GM23338 (cell line): Measurements from ENCODE around the gene RCAN1. TPM values are rescaled to one million over a fixed set of nuclear protein-coding genes. Genes with fewer than 3 reads are reported as not detected.

Experiments used
- ATAC-seq: fragments of 200-7000 bp; cut with Tn5 transposase; 3 replicates; pipeline ENCODE4 v1.9.1; 2020
- DNase-seq: peaks from one replicate; pipeline ENCODE4 v3.0.0-alpha.2; 2015; ENCODE audit warnings: low spot score
- H2AFZ ChIP-seq: fragments of 200-600 bp; sonication (generic); 2 replicates; pipeline ENCODE4 v1.8.0; 2016; ENCODE audit warnings: antibody characterized with exemption, mild to moderate bottlenecking, moderate library complexity
- H3F3A ChIP-seq: fragments of 200-600 bp; sonication (generic); replicated peaks from 2 replicates; pipeline ENCODE4 v1.8.0; 2017; ENCODE audit warnings: antibody characterized with exemption, mixed run types, low read depth
- H3K27ac ChIP-seq: fragments of 200-600 bp; sonication (generic); 2 replicates; pipeline ENCODE4 v1.6.1; 2016; ENCODE audit warnings: low read depth
- H3K27me3 ChIP-seq: fragments of 200-600 bp; sonication (generic); 2 replicates; pipeline ENCODE4 v1.8.0; 2016; ENCODE audit warnings: mild to moderate bottlenecking, mixed run types, moderate library complexity; ENCODE audit not compliant: insufficient read depth
- H3K36me3 ChIP-seq: fragments of 200-600 bp; sonication (generic); 2 replicates; pipeline ENCODE4 v1.8.0; 2016; ENCODE audit warnings: mild to moderate bottlenecking; ENCODE audit not compliant: insufficient read depth
- H3K4me1 ChIP-seq: fragments of 200-600 bp; sonication (generic); 2 replicates; pipeline ENCODE4 v1.8.0; 2016; ENCODE audit warnings: mild to moderate bottlenecking, moderate library complexity; ENCODE audit not compliant: insufficient read depth
- H3K4me2 ChIP-seq: fragments of 200-600 bp; sonication (generic); 2 replicates; pipeline ENCODE4 v1.7.1; 2017; ENCODE audit warnings: mixed run types
- H3K4me3 ChIP-seq: fragments of 200-600 bp; sonication (generic); 2 replicates; pipeline ENCODE4 v1.6.1; 2016; ENCODE audit warnings: mixed run types
- H3K79me2 ChIP-seq: fragments of 200-600 bp; sonication (generic); replicated peaks from 2 replicates; pipeline ENCODE4 v1.8.0; 2017; ENCODE audit warnings: mild to moderate bottlenecking; ENCODE audit not compliant: insufficient read depth
- H3K9me2 ChIP-seq: fragments of 200-600 bp; sonication (generic); 2 replicates; pipeline ENCODE4 v1.8.0; 2017; ENCODE audit not compliant: insufficient read depth
- H4K20me1 ChIP-seq: fragments of 200-600 bp; sonication (generic); replicated peaks from 2 replicates; pipeline ENCODE4 v1.8.0; 2017; ENCODE audit warnings: mild to moderate bottlenecking; ENCODE audit not compliant: insufficient read depth
- H3K27ac Mint-ChIP-seq: 2 replicates; pipeline ENCODE4 v1.8.0; 2020; ENCODE audit warnings: inconsistent platforms, mild to moderate bottlenecking, moderate library complexity, mixed read lengths
- H3K27me3 Mint-ChIP-seq: 3 replicates; pipeline ENCODE4 v1.8.0; 2022; ENCODE audit warnings: low read depth, mild to moderate bottlenecking, moderate library complexity, mixed read lengths, inconsistent platforms; ENCODE audit not compliant: insufficient read depth, poor library complexity
- H3K36me3 Mint-ChIP-seq: 3 replicates; pipeline ENCODE4 v1.8.0; 2021; ENCODE audit warnings: low read depth, mild to moderate bottlenecking, inconsistent platforms, moderate library complexity, mixed read lengths
- H3K4me1 Mint-ChIP-seq: 3 replicates; pipeline ENCODE4 v1.8.0; 2020; ENCODE audit warnings: mild to moderate bottlenecking, inconsistent platforms, mixed read lengths
- H3K4me3 Mint-ChIP-seq: 3 replicates; pipeline ENCODE4 v1.8.0; 2021; ENCODE audit warnings: moderate library complexity, mild to moderate bottlenecking, inconsistent platforms, mixed read lengths
- H3K9me3 Mint-ChIP-seq: 3 replicates; pipeline ENCODE4 v1.8.0; 2020; ENCODE audit warnings: moderate library complexity, mild to moderate bottlenecking, inconsistent platforms, mixed read lengths
- CREB1 ChIP-seq: fragments of 250-450 bp; sonication (Bioruptor Pico); IDR thresholded peaks from 2 replicates; pipeline ENCODE4 v1.5.0; 2020; ENCODE audit warnings: low read depth, mild to moderate bottlenecking, moderate library complexity
- CTCF ChIP-seq, 2 experiments: fragments of 200-600 bp in 1 of 2; sonication (generic) in 1 of 2; conservative IDR thresholded peaks; 2 replicates each; pipeline versions ENCODE4 v1.5.1 to v1.6.1; 2016 to 2017; ENCODE audit warnings: antibody characterized with exemption in 2 of 2, low read depth in 2 of 2, mild to moderate bottlenecking in 2 of 2, moderate library complexity in 1 of 2
- ETS1 ChIP-seq: IDR thresholded peaks from 2 replicates; pipeline ENCODE4 v1.6.1; 2016; ENCODE audit warnings: antibody characterized with exemption
- EZH2 ChIP-seq: fragments of 200-600 bp; sonication (generic); IDR thresholded peaks from one replicate; pipeline ENCODE4 v1.8.0; 2017; ENCODE audit warnings: antibody characterized with exemption, mild to moderate bottlenecking, low read depth; ENCODE audit not compliant: unreplicated experiment
- EZH2phosphoT487 ChIP-seq: fragments of 200-600 bp; sonication (generic); IDR thresholded peaks from one replicate; pipeline ENCODE4 v1.8.1; 2018; ENCODE audit warnings: antibody characterized with exemption; ENCODE audit not compliant: unreplicated experiment
- JUNB ChIP-seq: IDR thresholded peaks from one replicate; pipeline ENCODE4 v1.6.1; 2016; ENCODE audit warnings: antibody characterized with exemption; ENCODE audit not compliant: unreplicated experiment
- NANOG ChIP-seq: IDR thresholded peaks from 2 replicates; pipeline ENCODE4 v1.6.1; 2016; ENCODE audit warnings: antibody characterized with exemption, borderline replicate concordance
- POLR2AphosphoS5 ChIP-seq: IDR thresholded peaks from 2 replicates; pipeline ENCODE4 v1.6.1; 2016; ENCODE audit warnings: antibody characterized with exemption, low read depth
- REST ChIP-seq: IDR thresholded peaks from one replicate; pipeline ENCODE4 v1.6.1; 2018; ENCODE audit warnings: antibody characterized with exemption; ENCODE audit not compliant: unreplicated experiment
- STAT1 ChIP-seq: IDR thresholded peaks from one replicate; pipeline ENCODE4 v1.6.1; 2016; ENCODE audit warnings: antibody characterized with exemption; ENCODE audit not compliant: unreplicated experiment
- ZNF114 ChIP-seq: fragments of 250-450 bp; sonication (Bioruptor Pico); IDR thresholded peaks from 2 replicates; pipeline ENCODE4 v1.5.0; 2020; ENCODE audit warnings: mild to moderate bottlenecking, moderate library complexity
- ZNF331 ChIP-seq: fragments of 250-450 bp; sonication (Bioruptor Pico); IDR thresholded peaks from 2 replicates; pipeline ENCODE4 v1.5.0; 2020; ENCODE audit warnings: low read depth, mild to moderate bottlenecking, moderate library complexity
- ZNF462 ChIP-seq: fragments of 250-450 bp; sonication (Bioruptor Pico); IDR thresholded peaks from 2 replicates; pipeline ENCODE4 v1.5.0; 2020; ENCODE audit warnings: mild to moderate bottlenecking, moderate library complexity
- polyA plus RNA-seq: library from polyadenylated mRNA; unstranded; fragments of >200 nt; fragmentation: Nextera tagmentation; extraction: Ambion mirVana; gene quantifications from 2 replicates; pipeline ENCODE4 v1.2.1, GENCODE V29; 2016
- total RNA-seq: library from RNA; depleted of rRNA; stranded (reverse); fragments of >200 nt; shearing (Covaris generic); gene quantifications from 2 replicates; pipeline ENCODE4 v1.2.3, GENCODE V29; 2014

Gene RCAN1
- total and polyA plus RNA-seq, 2 experiments from 2014 or later, result 3.7 to 5.2 TPM

GRCh38 chr21:34649400-34649799 is 34.5 kb upstream of the RCAN1 start:
- Mint-ChIP-seq H3K9me3 (peaks cover 5% of the 10 kb centered on the region; the same call in 2 of the 3 replicates), H3K36me3 (no peaks in the 10 kb centered on the region; the same call in 2 of the 3 replicates), H3K27ac (no peak overlapping the region), H3K4me1 (no peaks in the 10 kb centered on the region), H3K27me3 (peaks cover 8% of the 10 kb centered on the region), H3K4me3 (no peak overlapping the region)
- Histone ChIP-seq H3K9me2 (no peaks in the 10 kb centered on the region; the same call in 1 of the 2 replicates), H3K27me3 (no peaks in the 10 kb centered on the region), H3K4me1 (no peaks in the 10 kb centered on the region), H3K79me2 (no peaks in the 10 kb centered on the region), H3K36me3 (no peaks in the 10 kb centered on the region), H3K4me2 (no peak overlapping the region), H3K4me3 (no peak overlapping the region), H3K27ac (no peak overlapping the region), H2AFZ (no peak overlapping the region), H3F3A (no peaks in the 10 kb centered on the region), H4K20me1 (no peaks in the 10 kb centered on the region)
- DNase-seq, result no peak
- TF ChIP-seq CREB1 (CRISPR knock-in tag) (no peak), NANOG (no peak), ZNF331 (CRISPR knock-in tag) (no peak), ZNF114 (CRISPR knock-in tag) (no peak), REST (no peak), JUNB (no peak), ZNF462 (CRISPR knock-in tag) (no peak), EZH2phosphoT487 (no peak), POLR2AphosphoS5 (no peak), STAT1 (no peak), CTCF (conservative IDR thresholded peaks at IDR 0.05; ENCODE audit: low read depth in 2 of 2) (no peak), EZH2 (no peak), ETS1 (no peak)
- ATAC-seq, result no peak
